ENCODE results near the gene HES5.

HES5 gene

DNA sequence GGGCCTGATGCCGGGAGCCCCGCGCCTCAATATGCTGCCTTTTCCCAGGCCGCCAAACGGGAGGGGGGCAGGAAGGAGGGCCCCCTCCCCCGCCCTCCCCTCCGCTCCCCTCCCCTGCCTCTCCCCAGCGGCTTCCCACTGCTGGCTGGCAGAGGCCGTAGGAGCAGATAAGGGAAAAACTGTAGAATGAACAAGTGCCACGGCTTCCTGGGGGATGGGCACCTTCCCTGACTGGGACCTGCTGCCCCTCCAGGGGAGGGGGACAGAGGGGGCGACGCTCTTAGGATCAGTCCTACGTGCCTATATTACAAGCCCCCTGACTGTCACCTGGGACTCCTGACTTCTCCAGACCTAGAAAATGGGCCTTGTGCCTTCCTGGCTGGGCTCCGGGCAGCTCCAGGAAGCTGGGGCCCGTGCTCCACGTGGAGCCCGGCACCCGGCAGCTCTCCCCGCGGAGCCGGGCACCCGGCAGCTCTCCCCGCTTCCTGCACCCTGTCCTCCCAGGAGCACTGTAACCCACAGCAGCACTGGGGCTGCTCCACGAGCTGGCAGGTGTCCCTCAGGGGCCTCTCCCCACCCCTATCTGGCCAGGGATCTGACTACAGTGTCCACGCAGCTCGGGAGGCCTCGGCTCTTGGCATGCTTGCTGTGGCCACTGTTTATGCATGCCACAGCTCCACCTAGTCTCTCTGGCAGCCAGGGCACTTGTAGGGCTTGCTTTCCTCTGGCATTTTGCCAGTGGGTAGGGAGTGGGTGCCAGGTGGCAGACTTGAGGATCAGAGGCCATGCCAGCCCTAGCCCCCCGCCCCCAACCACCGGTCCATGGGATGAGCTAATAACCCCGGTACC is 674 bp upstream of the HES5 start:
- DNase-seq (ENCODE audit: low spot score), result no peak

DNA sequence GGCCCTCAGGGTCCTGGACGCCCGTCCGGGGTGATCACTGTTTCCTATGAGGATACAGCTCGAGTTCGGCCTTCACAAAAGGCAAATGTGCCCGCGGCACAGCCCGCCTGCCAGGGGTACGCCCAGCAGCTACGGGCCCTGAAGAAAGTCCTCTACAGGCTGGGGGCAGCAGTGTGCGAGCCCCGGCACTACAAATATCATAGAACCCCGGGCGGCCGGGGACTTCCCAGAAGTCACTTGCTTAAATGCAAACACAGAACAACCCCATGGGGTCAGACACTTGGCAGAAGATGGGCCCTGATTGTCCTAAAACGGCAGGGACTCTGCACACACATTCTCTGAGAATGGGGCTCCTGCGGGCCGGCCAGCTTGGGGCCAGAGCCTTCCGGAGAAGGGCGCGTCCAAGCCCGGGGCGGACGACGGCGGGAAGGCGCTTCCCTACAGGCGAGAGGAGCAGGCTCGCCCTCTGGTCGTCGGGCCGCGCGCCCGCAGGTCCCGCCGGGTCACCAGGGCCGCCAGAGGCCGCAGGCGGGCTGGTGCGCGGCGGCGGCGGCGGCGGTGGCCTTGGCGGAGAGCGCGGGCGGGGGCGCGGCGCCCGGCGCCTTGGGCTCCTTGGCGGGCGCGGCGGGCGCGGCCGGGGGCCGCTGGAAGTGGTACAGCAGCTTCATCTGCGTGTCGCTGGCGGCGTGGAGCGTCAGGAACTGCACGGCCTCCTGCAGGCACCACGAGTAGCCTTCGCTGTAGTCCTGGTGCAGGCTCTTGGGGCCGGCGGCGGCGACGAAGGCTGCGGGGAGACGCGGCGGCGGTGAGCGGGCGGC is 888 bp downstream of the HES5 start:
- DNase-seq (ENCODE audit: low spot score), result peak; percentile 58

DNA sequence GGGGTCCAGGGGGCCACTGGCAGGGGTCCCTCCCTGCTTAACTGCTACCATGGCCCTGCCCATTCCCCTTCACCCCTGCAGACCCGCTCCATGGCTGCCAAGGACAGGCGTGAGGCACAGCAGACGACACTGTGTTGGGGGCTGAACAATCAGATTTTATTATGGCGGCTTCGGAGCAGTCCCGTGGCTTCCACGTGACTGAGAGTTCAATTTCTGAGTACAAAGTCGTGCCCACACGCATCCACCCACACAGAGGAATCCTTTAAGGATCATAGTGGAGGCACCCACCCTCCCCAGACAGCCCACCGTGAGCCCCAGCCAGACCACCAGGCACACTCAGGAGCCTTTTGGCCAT is 1.5 kb downstream of the HES5 start:
- no peak for DNase-seq (ENCODE audit: low spot score)

DNA sequence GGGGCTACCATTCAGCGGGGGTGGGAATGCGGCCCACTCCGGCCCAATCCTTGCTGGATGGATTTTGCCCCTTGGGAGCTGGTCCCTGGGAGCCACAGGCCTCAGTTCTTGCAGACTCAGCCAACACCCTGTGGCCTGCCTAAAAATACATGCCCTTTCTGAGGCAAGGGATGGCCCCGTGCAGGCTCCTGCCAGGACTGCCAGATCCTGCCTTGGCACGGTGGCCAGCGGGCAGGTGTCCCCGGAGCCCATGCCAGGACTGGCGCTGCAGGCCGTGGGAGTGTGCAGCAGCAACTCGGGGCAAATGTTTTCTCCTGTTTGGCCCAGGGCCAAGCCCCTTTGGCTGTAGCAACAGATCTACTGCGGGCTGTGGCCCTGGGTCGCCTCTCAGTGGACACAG is 2.0 kb downstream of the HES5 start:
- DNase-seq (ENCODE audit: low spot score), result no peak

DNA sequence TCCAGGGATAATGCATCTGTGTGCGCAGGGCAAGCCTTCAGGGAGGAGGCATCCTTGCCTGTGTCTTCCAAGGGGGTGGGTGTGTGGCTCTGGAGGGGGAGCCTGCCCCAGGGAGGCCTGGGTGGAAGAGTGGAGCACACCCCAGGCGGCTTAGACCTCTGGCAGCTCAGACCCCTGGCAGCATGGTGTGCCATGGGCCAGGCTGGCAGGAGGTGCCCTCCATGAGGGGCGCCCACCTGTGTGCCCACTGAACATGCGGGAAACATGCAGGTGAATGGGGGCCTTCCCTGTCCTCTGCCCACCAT is 2.6 kb downstream of the HES5 start:
- DNase-seq (ENCODE audit: low spot score), result no peak

DNA sequence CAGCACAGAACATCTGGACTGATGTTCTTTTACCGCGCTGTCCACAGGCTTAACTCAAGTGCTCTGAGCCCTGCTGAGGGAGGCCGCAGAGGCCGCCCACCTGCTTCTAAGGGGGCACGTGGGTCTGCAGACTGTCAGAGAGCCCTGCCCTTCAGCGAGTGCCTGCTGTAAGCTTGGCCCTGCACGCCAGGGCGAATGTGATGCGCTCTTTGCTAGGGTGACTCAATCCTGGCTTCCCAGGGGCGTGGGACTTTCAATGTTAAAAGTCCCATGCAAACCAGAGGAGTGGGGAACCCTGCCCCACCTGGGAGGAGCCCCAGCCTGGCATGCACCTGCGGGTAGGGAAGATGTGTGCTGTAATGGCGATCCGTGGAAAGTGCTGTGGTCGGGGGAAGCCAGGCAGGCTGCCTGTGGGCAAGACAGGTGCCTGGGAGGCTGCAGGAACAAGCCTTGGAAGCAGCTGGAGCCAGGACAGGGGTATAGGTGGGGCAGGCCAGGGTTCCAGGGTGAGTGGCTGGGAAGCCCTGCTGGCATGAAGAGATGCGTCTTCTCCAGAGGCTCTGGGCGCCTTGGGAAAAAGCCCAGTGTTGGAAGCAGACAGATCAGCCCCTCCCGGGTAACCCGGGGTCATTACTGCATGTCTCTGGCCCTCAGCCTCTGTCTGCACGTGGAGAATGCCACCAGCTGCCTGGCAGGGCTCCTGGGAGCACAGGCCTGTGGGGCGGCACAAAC is 3.1 kb downstream of the HES5 start:
- DNase-seq (ENCODE audit: low spot score), result peak; percentile 46

DNA sequence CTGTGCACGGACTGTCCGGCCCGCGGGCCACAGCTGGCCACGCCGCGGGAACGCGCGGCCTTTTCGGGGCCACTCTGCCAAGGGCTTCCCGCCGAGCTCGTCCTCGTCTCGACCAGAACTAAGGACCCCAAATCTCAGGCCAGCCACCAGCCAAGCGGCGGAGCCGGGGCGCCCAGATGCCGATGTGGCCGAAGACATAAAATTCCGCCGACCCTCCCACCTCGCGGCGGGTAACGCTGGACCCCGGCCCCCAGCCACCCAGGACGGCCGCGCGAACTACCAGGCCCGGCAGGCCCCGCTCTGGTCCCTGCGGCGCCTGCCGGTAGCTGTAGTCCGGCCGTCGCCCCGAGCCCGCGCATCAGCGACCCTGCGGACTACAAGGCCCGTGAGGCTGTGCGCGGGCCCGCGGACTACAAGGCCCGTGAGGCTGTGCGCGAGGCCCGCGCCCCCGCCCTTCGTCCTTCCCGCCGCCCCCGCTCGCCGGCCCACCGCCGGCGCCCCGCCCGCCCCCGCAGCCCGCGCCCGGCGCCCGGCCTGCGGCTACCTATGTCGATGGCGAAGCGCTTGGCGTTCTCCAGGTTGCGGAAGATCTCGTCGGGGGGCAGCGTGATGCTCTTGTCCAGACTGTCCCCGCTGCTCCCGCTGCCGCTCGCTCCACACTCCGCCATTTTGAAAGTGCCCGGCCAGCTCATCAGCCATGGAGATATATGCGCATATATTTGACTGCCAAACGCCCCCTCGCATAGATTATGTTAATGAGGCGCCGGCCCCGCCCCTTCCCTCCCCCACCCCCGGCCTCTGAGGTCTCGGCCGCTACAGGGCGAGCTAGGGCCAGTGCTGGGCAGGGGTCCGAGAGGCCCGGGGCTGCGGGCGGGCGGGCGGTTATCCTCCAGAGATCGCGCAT is 3.9 kb downstream of the HES5 start, which contains the start of gene PANK4:
TSS of gene PANK4 (minus strand) at position 677 of the 904 bp plus-strand sequence. CDS start at position 668, 9 bp downstream.
- DNase-seq (ENCODE audit: low spot score), result peak; percentile 87

DNA sequence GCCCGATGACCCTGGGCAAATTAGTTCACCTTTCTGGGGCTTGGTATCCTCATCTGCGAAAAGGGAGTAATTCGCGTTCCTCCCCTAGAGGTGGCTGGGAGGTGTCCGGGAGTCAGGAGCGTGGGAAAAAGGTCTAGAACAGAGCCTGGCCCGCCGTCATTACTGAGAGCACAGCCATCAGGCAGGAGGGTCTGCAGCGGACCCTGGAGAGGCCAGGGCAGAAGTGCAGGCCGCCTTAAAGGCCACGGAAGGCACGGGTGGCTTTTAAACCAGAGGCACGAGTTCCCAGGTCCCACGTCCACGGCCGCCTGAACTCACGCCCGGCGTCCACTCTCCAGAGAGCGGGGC is 4.5 kb downstream of the HES5 start:
- DNase-seq (ENCODE audit: low spot score), result no peak

DNA sequence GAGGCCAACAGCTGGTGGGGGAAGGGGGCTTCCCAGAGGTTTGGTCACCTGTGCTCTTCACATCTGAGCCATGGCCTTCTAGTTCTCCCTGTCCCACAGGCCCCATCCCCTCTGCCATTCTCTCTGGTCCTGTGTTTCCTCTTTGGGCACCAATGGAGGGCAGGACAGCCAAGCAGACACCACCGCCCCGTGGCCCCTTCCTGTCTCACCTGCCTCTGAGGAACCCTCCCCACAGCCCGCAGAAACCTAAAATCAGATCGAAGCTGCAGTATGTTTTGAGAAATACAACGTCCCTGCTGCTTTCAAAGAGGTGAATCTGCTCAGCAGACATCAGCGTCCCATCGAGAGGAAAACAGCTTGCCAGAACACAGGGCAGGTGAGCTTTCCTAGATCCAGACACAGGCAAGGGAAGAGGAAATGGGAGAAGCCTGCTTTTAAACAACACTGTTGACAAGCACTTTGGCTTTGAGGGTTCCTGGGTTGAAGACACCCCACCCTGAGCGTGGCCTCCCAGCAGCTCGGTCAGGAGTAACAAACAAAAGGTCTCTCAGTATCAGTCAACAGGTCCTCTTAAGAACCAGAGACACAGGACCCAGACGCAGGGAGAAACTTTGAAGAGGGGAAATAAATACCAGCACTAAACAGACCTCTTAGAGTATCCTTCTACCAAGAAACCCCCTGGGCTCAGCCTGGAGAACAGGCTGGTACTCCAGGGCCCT is 6.0 kb downstream of the HES5 start:
- DNase-seq (ENCODE audit: low spot score), result no peak

DNA sequence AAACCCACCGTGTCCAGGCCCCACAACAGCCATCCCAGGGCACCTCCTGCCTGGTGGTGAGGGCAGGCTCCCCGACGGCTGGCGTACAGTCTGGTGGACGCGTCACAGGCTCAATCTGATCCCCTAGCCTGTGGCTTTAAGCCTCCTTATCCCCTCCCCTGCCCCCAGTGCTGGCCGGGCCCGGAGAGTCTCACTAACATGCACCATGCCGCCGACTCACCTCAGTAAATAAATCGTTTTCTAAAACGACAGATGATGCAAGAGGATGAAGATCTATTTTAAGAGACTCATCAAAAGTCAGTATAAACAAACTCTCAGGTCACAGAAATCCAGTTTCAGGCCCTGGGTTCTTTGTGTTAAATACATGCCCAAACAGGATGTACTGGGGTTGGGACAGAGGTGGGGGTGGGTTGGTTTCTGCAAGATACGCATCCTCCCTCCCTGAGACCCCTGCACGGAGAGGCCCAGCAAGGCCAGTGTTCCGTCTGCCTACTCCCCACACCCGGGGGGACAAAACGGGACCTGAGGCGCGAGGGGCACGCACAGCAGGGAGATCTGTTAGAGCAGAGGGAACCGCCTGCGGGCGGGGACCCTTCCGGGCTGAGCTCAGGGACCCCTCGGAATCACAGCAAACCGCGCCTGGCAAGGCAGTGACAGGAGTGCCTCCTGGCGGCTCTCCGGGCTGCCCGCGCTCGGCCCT is 6.7 kb downstream of the HES5 start:
- no peak for DNase-seq (ENCODE audit: low spot score)

DNA sequence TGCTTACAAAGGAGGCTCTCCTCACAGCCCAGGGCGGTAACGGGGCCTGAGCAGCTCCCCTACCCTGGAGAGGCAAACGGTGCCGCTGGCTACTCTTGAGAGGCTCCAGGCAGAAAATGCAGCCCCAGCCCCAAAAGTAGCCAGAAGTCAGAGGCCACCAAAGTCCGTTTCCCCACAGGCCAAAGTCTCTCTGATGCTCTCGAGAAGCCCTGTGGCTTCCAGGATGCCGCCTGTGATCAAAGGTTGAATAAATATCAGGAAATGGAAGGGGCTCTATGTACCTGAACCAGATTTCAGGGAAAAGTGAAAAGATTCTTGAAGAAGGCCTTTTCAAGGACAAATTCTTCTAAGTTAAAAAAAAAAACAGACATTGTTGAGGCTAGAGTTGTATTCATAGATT is 7.8 kb downstream of the HES5 start:
- DNase-seq (ENCODE audit: low spot score), result no peak

DNA sequence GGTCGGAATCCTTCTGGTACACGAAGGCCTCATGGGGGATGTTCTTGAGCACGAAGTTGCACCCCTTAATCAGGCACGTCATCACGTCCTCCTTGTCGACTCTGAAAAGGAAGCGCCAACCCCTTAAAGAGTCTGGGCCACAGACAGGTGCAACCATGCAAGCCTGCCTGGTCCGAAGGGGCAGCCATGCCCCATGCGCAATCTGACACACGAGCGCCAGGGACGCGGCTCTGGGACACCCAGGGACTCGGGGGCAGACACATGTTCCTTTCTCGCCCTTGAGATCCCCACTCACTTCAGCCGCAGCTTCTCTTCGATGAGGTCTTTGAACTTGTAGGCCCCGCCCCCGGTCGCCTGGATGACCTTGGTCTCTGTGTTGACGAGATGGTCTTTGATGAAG is 9.3 kb downstream of the HES5 start:
- no peak for DNase-seq (ENCODE audit: low spot score)

DNA sequence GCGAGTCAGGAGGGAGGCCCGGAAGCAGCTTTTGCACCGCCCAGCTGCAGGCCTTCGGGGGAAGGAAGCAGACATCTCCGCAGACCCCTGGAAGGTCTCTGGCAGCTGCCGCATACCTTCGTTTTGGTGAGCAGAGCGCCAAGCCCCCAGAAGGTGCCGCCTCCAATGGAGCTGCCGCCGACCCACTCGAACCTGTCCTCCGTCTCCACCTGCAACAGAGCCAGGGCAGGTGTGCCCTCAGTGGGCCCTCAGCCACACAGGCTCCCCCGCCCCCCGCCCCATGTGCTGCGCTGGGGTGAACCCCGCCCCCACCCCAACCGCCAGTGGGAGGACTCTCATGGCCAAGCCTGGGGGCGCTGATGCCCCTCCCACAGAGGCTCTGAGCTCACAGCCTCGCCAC is 9.9 kb downstream of the HES5 start:
- no peak for DNase-seq (ENCODE audit: low spot score)

DNA sequence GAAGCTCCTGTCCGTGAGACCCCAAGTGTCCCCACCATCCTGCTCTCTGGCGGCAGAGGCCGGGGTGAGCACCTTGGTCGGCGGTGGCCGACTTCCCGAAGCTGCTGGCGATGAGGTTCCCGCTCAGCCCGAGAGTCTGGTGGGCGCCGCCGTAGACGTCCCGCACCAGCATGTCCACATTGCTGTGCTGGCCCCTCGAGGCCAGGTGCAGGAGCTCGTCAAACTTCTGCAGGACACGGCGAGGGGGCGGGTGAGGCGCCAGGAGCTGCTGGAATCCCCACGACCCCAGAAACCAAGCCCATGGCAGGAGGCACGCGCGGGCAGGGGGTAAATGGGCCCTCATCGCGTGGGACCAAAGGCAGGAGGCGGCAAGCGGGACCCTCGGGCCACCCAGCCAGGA is 10.3 kb downstream of the HES5 start:
- no peak for DNase-seq (ENCODE audit: low spot score)

DNA sequence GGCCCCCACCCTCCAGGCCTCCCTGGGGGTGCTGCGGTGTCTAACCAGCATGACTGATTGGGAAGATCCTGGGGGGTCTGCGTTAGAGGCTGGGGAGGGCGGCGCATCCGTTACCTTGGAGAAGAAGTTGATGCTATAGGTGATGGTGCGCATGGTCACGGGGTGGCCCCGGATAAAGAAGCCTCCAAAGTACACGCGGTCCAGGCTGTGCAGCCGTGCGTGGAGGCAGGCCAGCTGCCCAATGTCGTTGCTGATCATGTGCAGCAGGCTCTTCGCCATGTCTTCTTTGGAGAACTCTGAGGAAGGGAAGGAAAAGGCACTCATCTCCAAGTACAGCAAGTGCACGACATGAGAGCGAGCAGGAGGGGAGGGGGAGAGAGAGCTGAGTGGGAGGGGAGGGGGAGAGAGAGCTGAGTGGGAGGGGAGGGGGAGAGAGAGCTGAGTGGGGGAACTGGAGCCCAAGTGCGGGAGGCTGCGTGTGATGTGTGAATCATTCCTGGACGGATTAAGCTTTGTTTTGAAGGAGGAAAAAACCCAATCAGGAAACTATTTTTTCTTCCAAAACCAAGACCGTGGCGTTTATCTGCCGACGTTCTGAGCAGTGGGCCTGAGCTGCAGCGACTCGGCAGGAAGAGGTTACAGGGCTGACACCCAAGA is 10.9 kb downstream of the HES5 start:
- DNase-seq (ENCODE audit: low spot score), result no peak

DNA sequence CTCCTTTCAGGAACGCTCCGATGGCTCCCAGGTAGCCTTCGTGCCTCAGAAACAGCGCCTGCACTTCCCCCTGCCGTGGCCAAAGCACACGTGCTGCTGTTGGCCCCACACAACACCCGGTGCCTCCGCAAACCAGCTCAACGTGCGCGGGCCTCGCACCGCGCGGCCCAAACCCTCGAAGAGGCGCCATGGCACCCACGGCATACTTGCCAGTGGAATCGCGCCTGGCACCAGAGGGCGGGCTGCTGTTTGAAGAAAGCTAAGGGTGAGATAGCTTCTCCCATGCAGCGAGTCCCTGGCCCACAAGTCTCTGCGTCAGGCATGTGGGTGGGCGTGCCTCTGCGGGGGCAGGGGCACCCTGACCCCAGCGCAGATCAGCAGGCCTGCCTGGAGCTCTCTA is 11.5 kb downstream of the HES5 start:
- DNase-seq (ENCODE audit: low spot score), result no peak

DNA sequence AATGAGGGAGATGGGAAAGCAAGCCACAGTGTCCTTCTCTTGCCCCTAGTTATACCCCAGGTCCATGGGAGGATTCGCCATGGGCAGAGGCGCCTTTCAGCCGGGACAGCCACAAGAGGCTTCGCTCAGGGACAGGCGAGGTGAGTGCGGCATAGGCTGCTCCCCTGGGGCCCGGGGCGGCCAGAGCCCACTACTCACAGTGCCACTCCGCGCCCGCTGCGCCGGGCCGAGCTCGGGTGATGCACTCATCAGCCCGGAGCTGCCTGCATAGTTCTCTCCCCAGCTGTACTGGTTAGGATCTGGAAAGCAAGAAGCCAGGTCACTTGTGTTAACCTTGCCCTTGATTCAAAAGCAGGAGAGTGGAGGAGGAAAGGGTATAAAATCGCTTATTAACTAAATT is 12.1 kb downstream of the HES5 start:
- no peak for DNase-seq (ENCODE audit: low spot score)

DNA sequence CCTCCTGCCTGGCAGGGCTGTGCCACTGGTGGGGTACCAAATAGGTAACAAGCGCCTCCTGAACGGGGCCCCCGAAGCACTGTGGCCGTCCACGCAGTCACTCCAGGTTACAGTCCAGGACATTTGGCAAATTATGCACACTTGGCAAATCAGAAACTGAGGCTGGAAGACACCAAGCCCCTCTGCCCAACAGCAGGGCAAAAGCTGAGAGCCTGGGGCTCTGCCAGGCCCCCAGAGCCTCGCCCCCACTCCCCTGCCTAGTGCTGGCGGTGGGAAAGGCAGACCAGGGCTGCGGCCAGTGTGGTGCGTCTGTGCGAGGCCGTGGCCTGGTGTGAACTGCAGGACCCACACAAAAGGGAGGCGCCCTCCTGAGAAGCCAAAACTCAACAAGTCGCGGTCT is 13.1 kb downstream of the HES5 start:
- no peak for DNase-seq (ENCODE audit: low spot score)

DNA sequence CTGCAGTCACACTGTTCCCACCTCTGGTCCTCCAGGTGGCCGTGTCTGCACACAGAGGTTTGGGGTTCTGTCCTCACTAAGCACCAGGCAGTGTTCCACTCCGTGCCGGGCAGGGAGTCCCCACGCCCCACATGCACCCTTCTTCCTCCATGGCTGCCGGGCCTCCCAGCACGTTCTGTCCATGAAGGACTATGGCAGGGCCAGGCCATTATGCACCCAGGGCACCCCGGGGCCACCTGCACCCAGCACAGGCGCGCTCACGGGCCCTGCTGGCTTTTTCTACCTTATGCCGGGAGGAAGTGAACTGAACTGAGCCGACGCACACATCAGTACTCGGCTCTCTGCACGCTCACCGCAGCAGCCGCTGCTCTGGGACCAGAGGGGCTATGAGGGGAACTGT is 13.9 kb downstream of the HES5 start:
- no peak for DNase-seq (ENCODE audit: low spot score)

DNA sequence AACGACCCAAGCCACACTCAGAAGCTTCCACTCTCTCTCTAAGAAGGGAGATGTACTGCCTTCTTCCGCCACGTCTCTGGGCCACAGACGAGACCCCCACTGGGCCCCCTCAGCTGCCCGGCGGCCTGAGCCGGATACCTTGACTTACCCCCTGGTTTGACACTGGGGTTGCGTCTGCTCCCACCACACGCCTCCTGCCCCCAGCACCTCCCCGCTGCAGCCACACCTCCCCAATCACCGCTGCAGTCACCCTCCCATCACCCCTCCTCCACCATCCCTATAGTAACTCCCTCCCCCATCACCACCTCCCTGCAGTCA is 14.3 kb downstream of the HES5 start:
- DNase-seq (ENCODE audit: low spot score), result no peak

Data from germinal center (tissue), 1 donor.